ENCODE data around the gene RND3. TPM values are rescaled to one million over a fixed set of nuclear protein-coding genes. Genes with fewer than 3 reads are reported as not detected.

RND3 gene
- total RNA-seq, 1 donor from 2014 or later = 42.5 TPM

GRCh38 chr2:150482111-150482510, 5.4 kb downstream of the RND3 start:
- H3K4me1 Mint-ChIP-seq (ENCODE audit: low read depth) = peaks cover 66% of the 10 kb centered on the region
- H3K9me3 Mint-ChIP-seq (ENCODE audit: low read depth) = no peaks in the 10 kb centered on the region
- H3K27me3 Mint-ChIP-seq = no peaks in the 10 kb centered on the region
- H3K36me3 Mint-ChIP-seq (ENCODE audit: insufficient read depth) = peaks cover 7% of the 10 kb centered on the region
- DNase-seq (ENCODE audit: low spot score, unreplicated experiment) = no peak
- no peak overlapping the region for H3K4me3 Mint-ChIP-seq (ENCODE audit: low read depth)
- TF ChIP-seq CTCF (IDR thresholded peaks at IDR 0.05; ENCODE audit: unreplicated experiment) = no peak
- no peak overlapping the region for H3K27ac Mint-ChIP-seq

- H3K9me3 Mint-ChIP-seq (ENCODE audit: low read depth) = no peaks in the 10 kb centered on the region
- peaks cover 74% of the 10 kb centered on the region for H3K4me1 Mint-ChIP-seq (ENCODE audit: low read depth)
- no peak for TF ChIP-seq CTCF (IDR thresholded peaks at IDR 0.05; ENCODE audit: unreplicated experiment)
- no peak for DNase-seq (ENCODE audit: low spot score, unreplicated experiment)
- H3K27ac Mint-ChIP-seq = no peak overlapping the region
- peaks cover 7% of the 10 kb centered on the region for H3K36me3 Mint-ChIP-seq (ENCODE audit: insufficient read depth)
- H3K4me3 Mint-ChIP-seq (ENCODE audit: low read depth) = no peak overlapping the region
- H3K27me3 Mint-ChIP-seq = no peaks in the 10 kb centered on the region
Observed at GRCh38 chr2:150480971-150481830, 6.3 kb downstream of the RND3 start.

GRCh38 chr2:150480241-150480640, 7.2 kb downstream of the RND3 start:
- DNase-seq (ENCODE audit: low spot score, unreplicated experiment) = no peak
- Mint-ChIP-seq H3K27ac (peak overlapping the region; percentile 85), H3K36me3 (ENCODE audit: insufficient read depth) (peaks cover 7% of the 10 kb centered on the region), H3K9me3 (ENCODE audit: low read depth) (no peaks in the 10 kb centered on the region), H3K4me1 (ENCODE audit: low read depth) (peaks cover 82% of the 10 kb centered on the region), H3K4me3 (ENCODE audit: low read depth) (peak overlapping the region; percentile 23), H3K27me3 (no peaks in the 10 kb centered on the region)
- no peak for TF ChIP-seq CTCF (IDR thresholded peaks at IDR 0.05; ENCODE audit: unreplicated experiment)

- peaks cover 11% of the 10 kb centered on the region for H3K36me3 Mint-ChIP-seq (ENCODE audit: insufficient read depth)
- peak overlapping the region; percentile 85 for H3K27ac Mint-ChIP-seq
- no peak for DNase-seq (ENCODE audit: low spot score, unreplicated experiment)
- H3K9me3 Mint-ChIP-seq (ENCODE audit: low read depth) = no peaks in the 10 kb centered on the region
- TF ChIP-seq CTCF (IDR thresholded peaks at IDR 0.05; ENCODE audit: unreplicated experiment) = no peak
- H3K4me3 Mint-ChIP-seq (ENCODE audit: low read depth) = peak overlapping the region; percentile 31
- peaks cover 80% of the 10 kb centered on the region for H3K4me1 Mint-ChIP-seq (ENCODE audit: low read depth)
- H3K27me3 Mint-ChIP-seq = no peaks in the 10 kb centered on the region
Observed at GRCh38 chr2:150479075-150479915, 8.2 kb downstream of the RND3 start.

- Mint-ChIP-seq H3K9me3 (ENCODE audit: low read depth) (no peaks in the 10 kb centered on the region), H3K4me1 (ENCODE audit: low read depth) (peaks cover 80% of the 10 kb centered on the region), H3K27me3 (no peaks in the 10 kb centered on the region), H3K4me3 (ENCODE audit: low read depth) (no peak overlapping the region), H3K27ac (peak overlapping the region; percentile 93), H3K36me3 (ENCODE audit: insufficient read depth) (peaks cover 17% of the 10 kb centered on the region)
- TF ChIP-seq CTCF (IDR thresholded peaks at IDR 0.05; ENCODE audit: unreplicated experiment) = no peak
- no peak for DNase-seq (ENCODE audit: low spot score, unreplicated experiment)
Observed at GRCh38 chr2:150478200-150478974, 9.1 kb downstream of the RND3 start.
